H9 (cell line): Measurements from ENCODE around the gene OR2D2. TPM values are rescaled to one million over a fixed set of nuclear protein-coding genes. Genes with fewer than 3 reads are reported as not detected.

Experiments
- DNase-seq: peaks from one replicate; pipeline ENCODE4 v3.0.0-alpha.2; 2017
- H2AFZ ChIP-seq: one replicate; pipeline ENCODE4 v1.6.1; 2013; ENCODE audit warnings: mild to moderate bottlenecking, low read length, control low read depth, moderate library complexity
- H2AK5ac ChIP-seq: 2 replicates; pipeline ENCODE4 v1.6.1; 2013; ENCODE audit warnings: low read length, control low read depth, mixed read lengths; ENCODE audit not compliant: insufficient read length
- H2BK120ac ChIP-seq: one replicate; pipeline ENCODE4 v1.6.1; 2013; ENCODE audit warnings: low read depth, mild to moderate bottlenecking, low read length, control low read depth, inconsistent platforms; ENCODE audit not compliant: poor library complexity, severe bottlenecking
- H2BK12ac ChIP-seq: 2 replicates; pipeline ENCODE4 v1.6.1; 2013; ENCODE audit warnings: low read length, control low read depth, mixed read lengths, low read depth; ENCODE audit not compliant: insufficient read length
- H2BK15ac ChIP-seq: 2 replicates; pipeline ENCODE4 v1.6.1; 2013; ENCODE audit warnings: low read depth, low read length, control low read depth
- H2BK20ac ChIP-seq: one replicate; pipeline ENCODE4 v1.6.1; 2013; ENCODE audit warnings: low read depth, mild to moderate bottlenecking, low read length, control low read depth, inconsistent platforms; ENCODE audit not compliant: poor library complexity, severe bottlenecking
- H2BK5ac ChIP-seq: 2 replicates; pipeline ENCODE4 v1.6.1; 2013; ENCODE audit warnings: low read length, control low read depth, mixed read lengths; ENCODE audit not compliant: insufficient read length
- H3K14ac ChIP-seq: 2 replicates; pipeline ENCODE4 v1.6.1; 2013; ENCODE audit warnings: low read length, control low read depth; ENCODE audit not compliant: insufficient read depth
- H3K18ac ChIP-seq: 2 replicates; pipeline ENCODE4 v1.6.1; 2013; ENCODE audit warnings: low read depth, mild to moderate bottlenecking, mixed read lengths, low read length, control low read depth; ENCODE audit not compliant: insufficient read length
- H3K23ac ChIP-seq: 2 replicates; pipeline ENCODE4 v1.6.1; 2013; ENCODE audit warnings: low read length, control low read depth, mixed read lengths, low read depth; ENCODE audit not compliant: insufficient read length
- H3K23me2 ChIP-seq: 2 replicates; pipeline ENCODE4 v1.6.1; 2013; ENCODE audit warnings: low read depth, mild to moderate bottlenecking, mixed read lengths, low read length, control low read depth; ENCODE audit not compliant: insufficient read length, poor library complexity, severe bottlenecking
- H3K27ac ChIP-seq: 2 replicates; pipeline ENCODE4 v1.5.1; 2013; ENCODE audit warnings: low read length, control low read depth, mixed read lengths, low read depth; ENCODE audit not compliant: insufficient read length
- H3K27me3 ChIP-seq: 2 replicates; pipeline ENCODE4 v1.6.1; 2013; ENCODE audit warnings: low read length, control low read depth, inconsistent platforms; ENCODE audit not compliant: insufficient read depth
- H3K4ac ChIP-seq: 2 replicates; pipeline ENCODE4 v1.6.1; 2013; ENCODE audit warnings: low read depth, mild to moderate bottlenecking, control low read depth, inconsistent platforms, low read length, moderate library complexity
- H3K4me1 ChIP-seq: 2 replicates; pipeline ENCODE4 v1.6.1; 2013; ENCODE audit warnings: low read length, control low read depth, inconsistent platforms; ENCODE audit not compliant: insufficient read depth
- H3K4me2 ChIP-seq: 2 replicates; pipeline ENCODE4 v1.6.1; 2013; ENCODE audit warnings: low read length, control low read depth, mixed read lengths; ENCODE audit not compliant: insufficient read length, insufficient read depth
- H3K56ac ChIP-seq: 2 replicates; pipeline ENCODE4 v1.6.1; 2013; ENCODE audit warnings: low read depth, mild to moderate bottlenecking, mixed read lengths, low read length, control low read depth; ENCODE audit not compliant: insufficient read length
- H3K79me1 ChIP-seq: 2 replicates; pipeline ENCODE4 v1.6.1; 2013; ENCODE audit warnings: low read depth, mild to moderate bottlenecking, moderate library complexity, low read length, control low read depth, inconsistent platforms; ENCODE audit not compliant: insufficient read depth, poor library complexity, severe bottlenecking
- H3K79me2 ChIP-seq: 2 replicates; pipeline ENCODE4 v1.6.1; 2013; ENCODE audit warnings: low read length, control low read depth, inconsistent platforms; ENCODE audit not compliant: insufficient read depth
- H3K9ac ChIP-seq: 2 replicates; pipeline ENCODE4 v1.6.1; 2013; ENCODE audit warnings: low read length, control low read depth, mixed read lengths; ENCODE audit not compliant: insufficient read length; ENCODE audit errors: extremely low read depth
- H3K9me3 ChIP-seq: one replicate; pipeline ENCODE4 v1.6.1; 2013; ENCODE audit warnings: low read depth, low read length, inconsistent platforms; ENCODE audit not compliant: control insufficient read depth
- H3T11ph ChIP-seq: one replicate; pipeline ENCODE4 v1.6.1; 2013; ENCODE audit warnings: mild to moderate bottlenecking, low read length, control low read depth, inconsistent platforms
- H4K20me1 ChIP-seq: one replicate; pipeline ENCODE4 v1.6.1; 2013; ENCODE audit not compliant: control insufficient read depth, insufficient read length, insufficient read depth
- H4K5ac ChIP-seq: 2 replicates; pipeline ENCODE4 v1.6.1; 2013; ENCODE audit warnings: low read depth, mild to moderate bottlenecking, mixed read lengths, low read length, control low read depth; ENCODE audit not compliant: insufficient read length
- H4K8ac ChIP-seq: replicated peaks from 2 replicates; pipeline ENCODE4 v1.6.1; 2013; ENCODE audit warnings: low read length, control low read depth, mixed read lengths, low read depth; ENCODE audit not compliant: insufficient read length
- H4K91ac ChIP-seq: 2 replicates; pipeline ENCODE4 v1.6.1; 2013; ENCODE audit warnings: low read depth, mild to moderate bottlenecking, moderate library complexity, mixed read lengths, low read length, control low read depth; ENCODE audit not compliant: insufficient read length
- H3K27ac Mint-ChIP-seq, 3 experiments: 2 replicates in 2 of 3; 3 replicates in 1 of 3; pipeline ENCODE4 v1.8.0; 2020 to 2021; ENCODE audit warnings: mixed read lengths in 3 of 3, mild to moderate bottlenecking in 1 of 3, moderate library complexity in 1 of 3
- H3K27me3 Mint-ChIP-seq: 2 replicates; pipeline ENCODE4 v1.8.0; 2021; ENCODE audit warnings: low read depth, mild to moderate bottlenecking, moderate library complexity, mixed read lengths
- H3K36me3 Mint-ChIP-seq, 3 experiments: 2 replicates in 2 of 3; 3 replicates in 1 of 3; pipeline ENCODE4 v1.8.0; 2020 to 2021; ENCODE audit warnings: low read depth in 3 of 3, mixed read lengths in 3 of 3; ENCODE audit not compliant: insufficient read depth in 1 of 3
- H3K4me1 Mint-ChIP-seq, 2 experiments: 2 replicates each; pipeline ENCODE4 v1.8.0; 2020; ENCODE audit warnings: mixed read lengths in 2 of 2
- H3K4me3 Mint-ChIP-seq, 2 experiments: 2 replicates in 1 of 2; 3 replicates in 1 of 2; pipeline ENCODE4 v1.8.0; 2020 to 2021; ENCODE audit warnings: mild to moderate bottlenecking in 2 of 2, mixed read lengths in 2 of 2, moderate library complexity in 1 of 2
- H3K9me3 Mint-ChIP-seq, 2 experiments: 2 replicates in 1 of 2; 3 replicates in 1 of 2; pipeline ENCODE4 v1.8.0; 2020; ENCODE audit warnings: mild to moderate bottlenecking in 2 of 2, mixed read lengths in 2 of 2, moderate library complexity in 1 of 2
- WGBS: extraction: QIAGEN DNeasy Blood & Tissue Kit; methylation state at CpG from one replicate; pipeline ENCODE4 v1.1.7; 2013; ENCODE audit warnings: missing lambda C conversion rate, low lambda C conversion rate, mixed read lengths; ENCODE audit not compliant: insufficient read length; ENCODE audit errors: extremely low coverage; 5-methylcytosine and 5-hydroxymethylcytosine counted together
- total RNA-seq: library from RNA; stranded (reverse); gene quantifications from 2 replicates; pipeline ENCODE4 v1.2.1, GENCODE V29; 2021
- TF ChIP-seq, protein P1 (sequence below): fragments of 200-600 bp; sonication (generic); conservative IDR thresholded peaks from 3 replicates; pipeline ENCODE4 v1.8.0; 2021; ENCODE audit warnings: antibody characterized with exemption, mild to moderate bottlenecking

The OR2D2 gene
- total RNA-seq, 1 experiment from 2014 or later, result 0.26 TPM

DNA sequence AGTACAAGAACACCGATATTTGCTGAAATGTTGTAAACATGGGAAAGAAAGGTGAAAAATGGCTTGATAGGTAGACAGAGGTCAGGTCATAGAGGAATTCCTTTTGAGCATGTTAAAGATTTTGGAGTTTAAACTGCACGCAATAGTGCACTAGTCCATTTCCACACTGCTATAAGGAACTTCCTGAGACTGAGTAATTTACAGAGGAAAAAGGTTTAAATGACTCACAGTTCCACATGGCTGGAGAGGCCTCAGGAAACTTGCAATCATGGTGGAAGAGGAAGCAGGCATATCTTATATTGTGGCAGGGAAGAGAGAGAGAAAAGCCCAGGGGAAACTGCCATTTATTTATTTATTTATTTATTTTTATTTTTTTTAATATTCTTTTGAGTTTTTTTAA lies 41.8 kb downstream of the OR2D2 start:
- Mint-ChIP-seq H3K27ac (no peak overlapping the region; a peak in 1 of 7 replicates), H3K4me3 (no peak overlapping the region), H3K4me1 (peaks cover 11% of the 10 kb centered on the region in 2 experiments), H3K27me3 (peaks cover 2% of the 10 kb centered on the region), H3K36me3 (peaks cover 10 to 39% (median 21%) of the 10 kb centered on the region in 3 experiments), H3K9me3 (peaks cover 30 to 32% of the 10 kb centered on the region in 2 experiments)
- no peak for DNase-seq
- no peaks in the 10 kb centered on the region for H3K79me2 ChIP-seq
- no peak overlapping the region for H2BK120ac ChIP-seq
- no peak overlapping the region for H3T11ph ChIP-seq
- H2AFZ ChIP-seq, result no peak overlapping the region
- H3K4me1 ChIP-seq, result no peaks in the 10 kb centered on the region
- no peak overlapping the region for H4K5ac ChIP-seq
- H3K23ac ChIP-seq, result no peak overlapping the region
- no peaks in the 10 kb centered on the region for H3K23me2 ChIP-seq
- H3K4ac ChIP-seq, result no peak overlapping the region
- H3K56ac ChIP-seq, result no peak overlapping the region
- TF ChIP-seq, protein P1, sequence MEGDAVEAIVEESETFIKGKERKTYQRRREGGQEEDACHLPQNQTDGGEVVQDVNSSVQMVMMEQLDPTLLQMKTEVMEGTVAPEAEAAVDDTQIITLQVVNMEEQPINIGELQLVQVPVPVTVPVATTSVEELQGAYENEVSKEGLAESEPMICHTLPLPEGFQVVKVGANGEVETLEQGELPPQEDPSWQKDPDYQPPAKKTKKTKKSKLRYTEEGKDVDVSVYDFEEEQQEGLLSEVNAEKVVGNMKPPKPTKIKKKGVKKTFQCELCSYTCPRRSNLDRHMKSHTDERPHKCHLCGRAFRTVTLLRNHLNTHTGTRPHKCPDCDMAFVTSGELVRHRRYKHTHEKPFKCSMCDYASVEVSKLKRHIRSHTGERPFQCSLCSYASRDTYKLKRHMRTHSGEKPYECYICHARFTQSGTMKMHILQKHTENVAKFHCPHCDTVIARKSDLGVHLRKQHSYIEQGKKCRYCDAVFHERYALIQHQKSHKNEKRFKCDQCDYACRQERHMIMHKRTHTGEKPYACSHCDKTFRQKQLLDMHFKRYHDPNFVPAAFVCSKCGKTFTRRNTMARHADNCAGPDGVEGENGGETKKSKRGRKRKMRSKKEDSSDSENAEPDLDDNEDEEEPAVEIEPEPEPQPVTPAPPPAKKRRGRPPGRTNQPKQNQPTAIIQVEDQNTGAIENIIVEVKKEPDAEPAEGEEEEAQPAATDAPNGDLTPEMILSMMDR, result no peak
- no peaks in the 10 kb centered on the region for H3K79me1 ChIP-seq
- no peak overlapping the region for H4K8ac ChIP-seq
- no peak overlapping the region for H4K91ac ChIP-seq
- no peak overlapping the region for H2BK5ac ChIP-seq
- no peak overlapping the region for H2BK15ac ChIP-seq
- no peaks in the 10 kb centered on the region for H3K27me3 ChIP-seq
- H3K9ac ChIP-seq, result no peak overlapping the region
- WGBS, result no CpG with 5 or more reads among the region's 2 CpGs
- H3K27ac ChIP-seq, result no peak overlapping the region
- H2AK5ac ChIP-seq, result no peak overlapping the region
- H3K9me3 ChIP-seq, result no peaks in the 10 kb centered on the region
- H4K20me1 ChIP-seq, result no peaks in the 10 kb centered on the region
- H2BK12ac ChIP-seq, result no peak overlapping the region
- no peak overlapping the region for H3K4me2 ChIP-seq
- H3K14ac ChIP-seq, result no peak overlapping the region
- no peak overlapping the region for H2BK20ac ChIP-seq
- no peak overlapping the region for H3K18ac ChIP-seq
